Islet precursor cell (in vitro differentiated cells): ENCODE results near the gene MVB12B.
A peak's percentile ranks its signal among the peaks of the same experiment; 100 is the strongest.

Experiments
- DNase-seq: peaks from one replicate; pipeline ENCODE4 v3.0.0-alpha.2; 2018

MVB12B gene

DNA sequence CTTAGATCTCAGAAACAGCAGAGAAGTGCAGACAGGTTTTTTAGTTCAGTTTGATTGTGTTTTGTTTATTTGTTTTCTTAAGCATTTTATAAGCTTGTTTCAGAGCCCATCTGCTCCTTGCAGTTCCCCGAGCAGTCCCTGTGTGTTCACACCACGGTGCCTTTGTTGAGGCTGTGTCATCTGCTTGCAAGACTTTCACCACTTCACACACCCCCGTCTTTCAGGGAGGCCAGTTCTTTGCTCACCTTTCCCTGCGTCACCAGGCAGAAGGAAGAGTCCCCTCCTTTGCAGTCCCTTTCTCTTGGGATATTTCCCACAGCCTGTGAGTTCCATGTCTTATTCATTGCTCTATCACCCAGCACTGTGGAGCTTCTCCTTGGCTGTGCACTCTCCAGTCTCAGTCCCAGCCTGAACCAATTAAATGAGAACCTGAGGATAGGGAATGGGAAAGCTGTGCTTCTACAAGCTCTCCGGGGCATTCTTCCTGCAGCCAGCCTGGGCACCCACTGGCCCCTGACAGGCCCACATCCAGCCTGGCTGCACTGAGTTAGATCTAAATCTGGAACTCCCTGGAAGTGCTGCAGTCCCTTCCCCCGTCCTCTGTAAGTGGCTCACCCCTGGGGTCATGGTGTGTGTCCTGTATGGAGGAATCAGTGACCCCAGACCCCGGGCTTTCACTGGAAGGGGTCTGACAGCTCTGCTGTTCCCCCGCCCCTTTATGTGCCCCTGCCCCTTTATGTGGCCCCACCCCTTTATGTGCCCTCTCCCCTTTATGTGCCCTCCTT, 5.5 kb downstream of the MVB12B start:
- peak; percentile 43 for DNase-seq

DNA sequence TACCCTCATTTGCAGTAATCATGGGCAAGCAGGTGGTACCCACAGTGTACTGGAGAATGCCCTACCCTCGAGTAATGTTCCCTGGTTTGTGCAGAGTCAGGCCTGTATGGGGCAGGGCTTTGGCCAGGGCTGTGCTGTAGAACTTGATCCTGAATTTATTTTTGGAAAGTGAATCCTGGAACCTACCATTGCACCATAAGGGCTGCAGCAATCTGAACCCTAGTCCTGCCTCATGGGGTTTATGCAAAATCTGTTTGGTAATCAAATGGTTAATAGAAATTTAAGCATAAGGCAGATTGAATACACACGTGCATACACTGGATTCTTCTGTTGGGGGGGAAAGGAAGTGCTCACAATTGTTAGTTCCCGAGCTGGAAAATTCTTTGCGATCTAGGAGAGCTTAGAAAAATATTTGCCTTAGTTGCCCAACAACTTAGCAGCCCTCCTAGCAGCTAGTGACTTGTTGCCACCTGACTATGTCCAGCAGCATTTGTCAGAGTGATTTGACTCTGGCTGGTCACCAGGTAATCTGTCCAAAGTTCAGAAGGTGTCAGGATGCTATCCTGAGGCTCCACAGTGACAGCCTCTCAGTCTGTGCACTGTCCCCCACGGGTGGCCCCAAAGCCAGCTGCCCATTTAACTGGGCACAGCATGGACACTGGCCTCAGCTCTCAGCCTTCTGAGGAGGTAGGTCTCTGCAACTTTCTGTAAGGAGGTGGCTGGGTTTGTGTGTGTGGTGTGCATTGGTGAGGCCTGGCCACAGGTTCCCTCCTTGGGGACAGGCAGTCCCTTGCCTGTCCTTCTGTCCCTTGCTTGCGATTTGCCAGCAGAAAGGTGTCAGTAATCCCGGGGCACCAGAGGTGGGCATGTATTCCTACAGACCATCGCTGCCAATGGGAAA, 8.3 kb downstream of the MVB12B start:
- DNase-seq, result peak; percentile 42

GRCh38 chr9:126335837-126336735, 9.5 kb downstream of the MVB12B start:
- no peak for DNase-seq

- no peak for DNase-seq
These were observed 10.2 kb downstream of the MVB12B start for GRCh38 chr9:126336736-126337325.

DNA sequence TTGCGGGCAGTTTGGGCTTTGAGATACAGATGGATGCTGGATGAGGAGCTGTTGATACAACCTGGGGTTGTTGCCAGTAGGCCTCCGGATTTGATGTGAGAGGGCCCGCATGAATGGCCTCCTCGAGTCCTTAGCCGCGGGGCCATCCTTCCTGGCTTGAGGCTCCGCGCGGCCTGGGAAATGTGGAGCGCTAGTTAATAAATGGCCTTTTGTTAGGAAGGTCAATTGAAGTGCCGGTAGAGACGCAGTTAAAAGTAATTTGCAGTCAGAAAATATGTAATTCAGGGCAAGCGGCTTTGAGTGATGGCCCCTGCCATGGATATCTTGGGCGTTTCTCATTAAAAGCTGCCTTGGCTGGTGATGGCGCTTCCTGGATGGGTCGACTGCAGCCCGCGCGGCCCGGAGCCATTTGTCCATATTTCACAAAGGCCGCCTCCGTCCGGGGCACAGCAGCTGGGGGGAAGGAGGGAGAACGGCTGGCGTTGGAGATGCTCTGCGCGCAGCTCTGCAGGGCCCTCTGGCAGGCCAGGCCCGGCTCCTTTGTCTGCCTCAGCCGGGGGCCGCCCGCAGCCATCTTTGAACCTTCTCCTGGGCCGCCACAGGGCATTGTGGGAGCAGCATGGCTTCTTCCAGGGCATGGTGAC, 11.2 kb downstream of the MVB12B start:
- no peak for DNase-seq

DNA sequence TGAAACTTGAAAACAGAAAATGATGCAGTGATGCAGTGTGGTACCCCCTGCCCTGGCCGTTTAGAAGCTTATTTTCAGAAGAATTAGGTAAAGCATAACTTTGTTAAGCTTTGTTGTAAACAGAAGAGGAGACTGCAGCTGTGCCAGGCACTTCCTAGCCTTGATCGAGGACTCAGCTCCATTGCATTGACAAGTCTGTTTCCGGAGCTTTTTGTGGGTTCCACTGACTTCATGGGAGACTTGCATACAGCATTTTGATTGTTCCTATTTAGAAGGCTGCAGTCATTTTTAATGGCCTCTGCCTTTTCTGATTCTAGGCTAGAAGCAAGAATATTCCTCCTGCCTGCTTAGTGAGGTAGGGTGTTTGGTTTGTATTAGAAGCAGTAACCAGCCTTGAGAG, 12.3 kb downstream of the MVB12B start:
- DNase-seq, result no peak

- DNase-seq, result no peak
These were observed 14.8 kb downstream of the MVB12B start for GRCh38 chr9:126341426-126341825.

DNA sequence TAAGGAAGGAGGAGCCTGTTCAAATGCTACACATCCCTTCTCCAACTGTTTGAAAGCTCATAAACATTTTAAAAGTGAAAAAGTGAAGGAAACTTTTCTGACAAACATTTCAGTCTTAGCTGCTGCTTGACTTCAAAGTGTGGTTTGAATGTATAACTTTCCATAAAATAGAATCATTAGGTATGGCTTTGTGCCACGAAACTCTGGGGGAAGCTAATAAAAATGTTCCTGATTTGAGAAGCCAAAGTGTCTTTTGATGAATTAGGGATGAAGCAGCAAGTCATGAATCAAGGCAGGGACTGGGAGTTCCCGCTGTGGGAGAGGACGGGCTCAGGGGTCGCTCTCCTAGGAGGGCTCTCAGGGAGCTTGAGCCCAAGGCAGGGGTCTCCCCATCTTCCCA, 15.3 kb downstream of the MVB12B start:
- no peak for DNase-seq

DNA sequence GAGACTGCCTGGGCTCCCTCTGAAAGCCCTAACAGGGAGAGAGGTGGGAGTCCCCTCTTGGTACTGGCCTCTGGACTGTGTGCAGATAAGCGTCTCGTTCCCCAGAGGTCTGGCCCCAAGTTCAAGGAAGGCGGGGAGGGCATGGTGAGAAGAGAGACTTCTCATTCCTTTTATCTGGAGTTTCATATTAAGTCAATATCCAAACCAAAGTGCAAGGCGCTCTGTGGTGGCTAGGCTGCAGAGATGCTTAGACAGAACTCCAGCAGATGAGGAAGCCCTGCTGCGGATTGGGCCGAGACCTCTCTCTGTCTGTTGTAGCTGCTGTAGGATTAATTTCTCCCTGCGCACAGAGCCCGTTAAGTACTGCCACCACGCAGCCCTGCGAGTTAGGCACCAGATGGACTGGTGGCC, 16.0 kb downstream of the MVB12B start:
- no peak for DNase-seq

GRCh38 chr9:126343271-126343700, 16.7 kb downstream of the MVB12B start:
- no peak for DNase-seq

GRCh38 chr9:126346031-126346430, 19.4 kb downstream of the MVB12B start:
- DNase-seq, result no peak

- DNase-seq, result no peak
These were observed 20.5 kb downstream of the MVB12B start for GRCh38 chr9:126347093-126347492.

DNA sequence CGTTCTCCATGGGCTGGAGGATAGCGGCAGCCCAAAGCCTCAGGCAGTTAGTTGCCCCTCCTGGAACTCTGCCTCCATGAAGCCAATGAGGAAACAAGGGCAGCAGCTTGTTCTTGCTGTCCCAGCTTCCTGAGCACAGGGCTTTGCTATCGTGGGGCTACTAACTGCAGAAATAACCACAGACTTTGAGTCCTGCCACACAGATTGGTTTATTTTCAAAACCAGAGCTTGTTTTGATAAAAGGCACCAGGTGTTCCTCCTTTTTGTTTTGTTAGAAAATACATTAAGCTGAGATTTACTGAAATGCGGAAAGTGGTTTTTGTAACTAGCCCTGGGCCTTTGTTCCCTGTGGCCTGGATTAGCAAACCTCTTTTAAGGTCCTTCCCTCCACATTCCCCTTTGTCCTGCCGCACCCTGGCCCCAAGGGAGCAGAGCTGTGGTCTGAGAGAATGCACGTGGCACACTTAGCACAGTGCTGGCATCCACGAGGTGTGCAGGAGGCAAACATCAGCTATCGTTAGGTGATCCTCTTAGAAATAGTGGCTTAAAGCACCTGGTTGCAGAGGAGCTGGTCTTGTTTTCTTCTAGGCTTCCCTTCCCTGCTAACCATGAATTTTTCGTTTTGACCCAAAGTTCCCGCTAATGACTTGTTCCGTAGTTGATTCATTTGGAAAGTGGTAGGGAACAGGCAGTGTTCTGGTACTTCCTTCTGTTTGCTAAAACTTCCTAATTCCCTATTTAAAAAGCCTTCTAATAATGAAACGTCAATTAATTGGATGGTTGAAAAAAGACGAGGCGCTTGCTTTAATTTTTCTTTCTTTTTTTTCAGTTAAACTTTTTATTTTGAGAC, 21.5 kb downstream of the MVB12B start:
- DNase-seq, result peak; percentile 80

- no peak for DNase-seq
These were observed 22.4 kb downstream of the MVB12B start for GRCh38 chr9:126348911-126349550.

- DNase-seq, result no peak
These were observed 28.5 kb downstream of the MVB12B start for GRCh38 chr9:126354887-126355770.

DNA sequence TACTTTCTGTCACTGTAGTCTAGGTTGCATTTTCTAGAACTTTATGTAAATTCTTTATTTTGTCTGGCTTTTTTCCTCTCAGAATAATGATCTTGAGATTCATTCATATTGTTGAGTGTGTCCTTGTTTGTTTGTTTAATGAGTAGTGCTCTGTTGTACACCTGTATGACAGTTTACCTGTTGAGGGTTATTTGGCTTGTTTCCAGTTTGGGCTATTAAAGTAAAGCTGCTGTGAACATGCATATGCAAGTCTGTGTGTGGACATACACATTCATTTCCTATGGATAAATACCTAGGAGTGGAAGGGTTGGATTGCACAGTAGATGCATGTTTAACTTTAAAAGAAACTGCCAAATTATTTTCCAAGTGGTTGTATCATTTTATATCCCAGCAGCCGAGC, 30.4 kb downstream of the MVB12B start:
- DNase-seq, result no peak

DNA sequence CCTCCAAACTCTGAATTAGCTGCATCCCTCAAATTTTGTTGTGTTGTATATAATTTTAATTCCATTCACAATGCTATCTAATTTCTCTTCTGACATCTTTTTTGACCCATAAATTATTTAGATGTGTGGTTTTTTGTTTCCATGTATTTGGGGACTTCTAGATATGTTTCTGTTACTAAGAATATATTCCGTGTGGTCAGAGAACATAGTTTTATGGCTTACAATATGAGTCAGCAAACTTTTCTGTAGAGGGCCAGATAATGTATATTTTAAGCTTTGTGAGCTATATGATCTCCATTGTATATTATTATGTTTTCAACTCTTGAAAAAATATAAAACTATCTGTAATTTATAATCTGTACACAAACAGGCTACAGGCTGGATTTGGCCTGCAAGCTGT, 33.4 kb downstream of the MVB12B start:
- no peak for DNase-seq

- no peak for DNase-seq
These were observed 35.2 kb downstream of the MVB12B start for GRCh38 chr9:126361810-126362238.

DNA sequence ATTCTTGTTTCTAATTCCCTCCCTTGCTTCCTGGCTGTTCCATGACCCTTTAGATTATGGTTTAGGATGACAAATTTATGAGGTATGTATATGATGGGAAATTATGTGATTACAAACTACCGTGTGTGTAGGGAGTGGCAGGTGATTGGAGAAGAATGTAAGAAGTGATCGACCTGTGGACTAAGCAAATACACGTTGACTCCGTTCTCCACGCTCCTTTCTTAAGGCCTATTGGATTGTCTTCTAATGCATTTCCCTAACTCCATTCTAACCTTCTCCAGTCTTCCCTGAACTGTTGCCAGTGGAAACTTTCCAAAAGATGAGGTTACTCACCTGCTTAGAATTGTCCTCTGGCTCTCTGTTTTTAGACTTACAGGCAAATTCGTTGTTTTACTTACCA, 36.6 kb downstream of the MVB12B start:
- no peak for DNase-seq
